H9 (cell line): ENCODE results near the gene TNRC6C. TPM values are rescaled to one million over a fixed set of nuclear protein-coding genes. Genes with fewer than 3 reads are reported as not detected.

Experiments used
- DNase-seq: peaks from one replicate; pipeline ENCODE4 v3.0.0-alpha.2; 2017
- H2AFZ ChIP-seq: one replicate; pipeline ENCODE4 v1.6.1; 2013; ENCODE audit warnings: mild to moderate bottlenecking, low read length, control low read depth, moderate library complexity
- H2AK5ac ChIP-seq: 2 replicates; pipeline ENCODE4 v1.6.1; 2013; ENCODE audit warnings: low read length, control low read depth, mixed read lengths; ENCODE audit not compliant: insufficient read length
- H2BK120ac ChIP-seq: one replicate; pipeline ENCODE4 v1.6.1; 2013; ENCODE audit warnings: low read depth, mild to moderate bottlenecking, low read length, control low read depth, inconsistent platforms; ENCODE audit not compliant: poor library complexity, severe bottlenecking
- H2BK12ac ChIP-seq: 2 replicates; pipeline ENCODE4 v1.6.1; 2013; ENCODE audit warnings: low read length, control low read depth, mixed read lengths, low read depth; ENCODE audit not compliant: insufficient read length
- H2BK15ac ChIP-seq: 2 replicates; pipeline ENCODE4 v1.6.1; 2013; ENCODE audit warnings: low read depth, low read length, control low read depth
- H2BK20ac ChIP-seq: one replicate; pipeline ENCODE4 v1.6.1; 2013; ENCODE audit warnings: low read depth, mild to moderate bottlenecking, low read length, control low read depth, inconsistent platforms; ENCODE audit not compliant: poor library complexity, severe bottlenecking
- H2BK5ac ChIP-seq: 2 replicates; pipeline ENCODE4 v1.6.1; 2013; ENCODE audit warnings: low read length, control low read depth, mixed read lengths; ENCODE audit not compliant: insufficient read length
- H3K14ac ChIP-seq: 2 replicates; pipeline ENCODE4 v1.6.1; 2013; ENCODE audit warnings: low read length, control low read depth; ENCODE audit not compliant: insufficient read depth
- H3K18ac ChIP-seq: 2 replicates; pipeline ENCODE4 v1.6.1; 2013; ENCODE audit warnings: low read depth, mild to moderate bottlenecking, mixed read lengths, low read length, control low read depth; ENCODE audit not compliant: insufficient read length
- H3K23ac ChIP-seq: 2 replicates; pipeline ENCODE4 v1.6.1; 2013; ENCODE audit warnings: low read length, control low read depth, mixed read lengths, low read depth; ENCODE audit not compliant: insufficient read length
- H3K23me2 ChIP-seq: 2 replicates; pipeline ENCODE4 v1.6.1; 2013; ENCODE audit warnings: low read depth, mild to moderate bottlenecking, mixed read lengths, low read length, control low read depth; ENCODE audit not compliant: insufficient read length, poor library complexity, severe bottlenecking
- H3K27ac ChIP-seq: 2 replicates; pipeline ENCODE4 v1.5.1; 2013; ENCODE audit warnings: low read length, control low read depth, mixed read lengths, low read depth; ENCODE audit not compliant: insufficient read length
- H3K27me3 ChIP-seq: 2 replicates; pipeline ENCODE4 v1.6.1; 2013; ENCODE audit warnings: low read length, control low read depth, inconsistent platforms; ENCODE audit not compliant: insufficient read depth
- H3K4ac ChIP-seq: 2 replicates; pipeline ENCODE4 v1.6.1; 2013; ENCODE audit warnings: low read depth, mild to moderate bottlenecking, control low read depth, inconsistent platforms, low read length, moderate library complexity
- H3K4me1 ChIP-seq: 2 replicates; pipeline ENCODE4 v1.6.1; 2013; ENCODE audit warnings: low read length, control low read depth, inconsistent platforms; ENCODE audit not compliant: insufficient read depth
- H3K4me2 ChIP-seq: 2 replicates; pipeline ENCODE4 v1.6.1; 2013; ENCODE audit warnings: low read length, control low read depth, mixed read lengths; ENCODE audit not compliant: insufficient read length, insufficient read depth
- H3K56ac ChIP-seq: 2 replicates; pipeline ENCODE4 v1.6.1; 2013; ENCODE audit warnings: low read depth, mild to moderate bottlenecking, mixed read lengths, low read length, control low read depth; ENCODE audit not compliant: insufficient read length
- H3K79me1 ChIP-seq: 2 replicates; pipeline ENCODE4 v1.6.1; 2013; ENCODE audit warnings: low read depth, mild to moderate bottlenecking, moderate library complexity, low read length, control low read depth, inconsistent platforms; ENCODE audit not compliant: insufficient read depth, poor library complexity, severe bottlenecking
- H3K79me2 ChIP-seq: 2 replicates; pipeline ENCODE4 v1.6.1; 2013; ENCODE audit warnings: low read length, control low read depth, inconsistent platforms; ENCODE audit not compliant: insufficient read depth
- H3K9ac ChIP-seq: 2 replicates; pipeline ENCODE4 v1.6.1; 2013; ENCODE audit warnings: low read length, control low read depth, mixed read lengths; ENCODE audit not compliant: insufficient read length; ENCODE audit errors: extremely low read depth
- H3K9me3 ChIP-seq: one replicate; pipeline ENCODE4 v1.6.1; 2013; ENCODE audit warnings: low read depth, low read length, inconsistent platforms; ENCODE audit not compliant: control insufficient read depth
- H3T11ph ChIP-seq: one replicate; pipeline ENCODE4 v1.6.1; 2013; ENCODE audit warnings: mild to moderate bottlenecking, low read length, control low read depth, inconsistent platforms
- H4K20me1 ChIP-seq: one replicate; pipeline ENCODE4 v1.6.1; 2013; ENCODE audit not compliant: control insufficient read depth, insufficient read length, insufficient read depth
- H4K5ac ChIP-seq: 2 replicates; pipeline ENCODE4 v1.6.1; 2013; ENCODE audit warnings: low read depth, mild to moderate bottlenecking, mixed read lengths, low read length, control low read depth; ENCODE audit not compliant: insufficient read length
- H4K8ac ChIP-seq: replicated peaks from 2 replicates; pipeline ENCODE4 v1.6.1; 2013; ENCODE audit warnings: low read length, control low read depth, mixed read lengths, low read depth; ENCODE audit not compliant: insufficient read length
- H4K91ac ChIP-seq: 2 replicates; pipeline ENCODE4 v1.6.1; 2013; ENCODE audit warnings: low read depth, mild to moderate bottlenecking, moderate library complexity, mixed read lengths, low read length, control low read depth; ENCODE audit not compliant: insufficient read length
- H3K27ac Mint-ChIP-seq, 3 experiments: 2 replicates in 2 of 3; 3 replicates in 1 of 3; pipeline ENCODE4 v1.8.0; 2020 to 2021; ENCODE audit warnings: mixed read lengths in 3 of 3, mild to moderate bottlenecking in 1 of 3, moderate library complexity in 1 of 3
- H3K27me3 Mint-ChIP-seq: 2 replicates; pipeline ENCODE4 v1.8.0; 2021; ENCODE audit warnings: low read depth, mild to moderate bottlenecking, moderate library complexity, mixed read lengths
- H3K36me3 Mint-ChIP-seq, 3 experiments: 2 replicates in 2 of 3; 3 replicates in 1 of 3; pipeline ENCODE4 v1.8.0; 2020 to 2021; ENCODE audit warnings: low read depth in 3 of 3, mixed read lengths in 3 of 3; ENCODE audit not compliant: insufficient read depth in 1 of 3
- H3K4me1 Mint-ChIP-seq, 2 experiments: 2 replicates each; pipeline ENCODE4 v1.8.0; 2020; ENCODE audit warnings: mixed read lengths in 2 of 2
- H3K4me3 Mint-ChIP-seq, 2 experiments: 2 replicates in 1 of 2; 3 replicates in 1 of 2; pipeline ENCODE4 v1.8.0; 2020 to 2021; ENCODE audit warnings: mild to moderate bottlenecking in 2 of 2, mixed read lengths in 2 of 2, moderate library complexity in 1 of 2
- H3K9me3 Mint-ChIP-seq, 2 experiments: 2 replicates in 1 of 2; 3 replicates in 1 of 2; pipeline ENCODE4 v1.8.0; 2020; ENCODE audit warnings: mild to moderate bottlenecking in 2 of 2, mixed read lengths in 2 of 2, moderate library complexity in 1 of 2
- CTCF ChIP-seq: fragments of 200-600 bp; sonication (generic); conservative IDR thresholded peaks from 3 replicates; pipeline ENCODE4 v1.8.0; 2021; ENCODE audit warnings: antibody characterized with exemption, mild to moderate bottlenecking
- WGBS: extraction: QIAGEN DNeasy Blood & Tissue Kit; methylation state at CpG from one replicate; pipeline ENCODE4 v1.1.7; 2013; ENCODE audit warnings: missing lambda C conversion rate, low lambda C conversion rate, mixed read lengths; ENCODE audit not compliant: insufficient read length; ENCODE audit errors: extremely low coverage; 5-methylcytosine and 5-hydroxymethylcytosine counted together
- total RNA-seq: library from RNA; stranded (reverse); gene quantifications from 2 replicates; pipeline ENCODE4 v1.2.1, GENCODE V29; 2021

TNRC6C gene
- total RNA-seq, 1 experiment from 2014 or later: 24.7 TPM

GRCh38 chr17:78105101-78105500 lies 146.6 kb downstream of the TNRC6C start:
- Mint-ChIP-seq H3K4me3 (no peak overlapping the region), H3K4me1 (peaks cover 5 to 6% of the 10 kb centered on the region in 2 experiments; a peak in 3 of 4 replicates), H3K27ac (peak overlapping the region in 2 of 3 experiments; percentile 51 to 71; a peak in 2 of 7 replicates), H3K36me3 (peaks cover 31 to 53% (median 47%) of the 10 kb centered on the region in 3 experiments), H3K9me3 (peaks cover 12 to 14% of the 10 kb centered on the region in 2 experiments), H3K27me3 (no peaks in the 10 kb centered on the region)
- Histone ChIP-seq H4K5ac (no peak overlapping the region), H3K4me1 (no peaks in the 10 kb centered on the region), H2BK5ac (no peak overlapping the region), H3K56ac (no peak overlapping the region), H4K8ac (no peak overlapping the region), H3K4ac (no peak overlapping the region), H3K14ac (no peak overlapping the region), H3T11ph (no peak overlapping the region), H3K4me2 (no peak overlapping the region), H3K79me2 (no peaks in the 10 kb centered on the region), H2AFZ (no peak overlapping the region), H2BK12ac (no peak overlapping the region), H3K27me3 (no peaks in the 10 kb centered on the region), H3K79me1 (no peaks in the 10 kb centered on the region), H4K91ac (no peak overlapping the region), H2BK20ac (no peak overlapping the region), H2BK15ac (no peak overlapping the region), H3K23me2 (no peaks in the 10 kb centered on the region), H3K9me3 (peaks cover 12% of the 10 kb centered on the region), H2BK120ac (no peak overlapping the region), H4K20me1 (no peaks in the 10 kb centered on the region), H2AK5ac (no peak overlapping the region), H3K27ac (no peak overlapping the region), H3K18ac (no peak overlapping the region), H3K9ac (no peak overlapping the region), H3K23ac (no peak overlapping the region)
- TF ChIP-seq CTCF: no peak
- no peak for DNase-seq
- no CpG with 5 or more reads among the region's 16 CpGs for WGBS
